Raji (cell line): ENCODE data around the gene ADGRD1.

Source experiments
- POLR2A ChIP-seq: IDR thresholded peaks from 2 replicates; pipeline ENCODE4 v1.6.1; 2011; ENCODE audit warnings: low read depth, low read length, control low read depth; ENCODE audit not compliant: insufficient read depth

ADGRD1 gene

DNA sequence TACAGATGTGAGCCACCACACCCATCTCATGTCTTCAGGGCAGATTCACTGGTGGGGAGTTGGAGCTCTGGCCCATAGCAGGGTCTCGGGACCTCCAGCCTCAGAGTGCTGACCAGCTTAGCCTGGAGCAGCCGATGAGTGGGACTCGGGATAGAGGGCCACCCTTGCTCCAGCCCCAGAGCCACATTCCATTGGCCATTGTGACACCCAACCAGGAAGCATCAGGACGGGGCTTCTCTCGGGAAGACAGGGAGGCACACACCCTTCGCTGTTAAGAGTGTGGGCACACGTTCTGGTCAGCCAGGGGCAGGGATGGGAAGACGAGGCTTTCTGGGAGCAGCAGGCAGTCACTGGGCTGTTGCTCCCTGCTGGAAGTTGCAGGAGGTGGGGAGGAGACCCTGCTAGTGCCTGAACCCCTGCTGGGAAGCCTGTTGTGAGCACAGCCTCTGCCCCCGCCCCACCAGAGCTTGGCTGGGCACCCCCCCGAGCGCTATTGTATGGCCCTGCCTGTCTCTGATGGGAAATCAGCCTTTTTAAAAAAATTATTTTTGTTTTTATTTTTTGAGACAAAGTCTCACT is 1.6 kb downstream of the ADGRD1 start:
- no peak for TF ChIP-seq POLR2A

DNA sequence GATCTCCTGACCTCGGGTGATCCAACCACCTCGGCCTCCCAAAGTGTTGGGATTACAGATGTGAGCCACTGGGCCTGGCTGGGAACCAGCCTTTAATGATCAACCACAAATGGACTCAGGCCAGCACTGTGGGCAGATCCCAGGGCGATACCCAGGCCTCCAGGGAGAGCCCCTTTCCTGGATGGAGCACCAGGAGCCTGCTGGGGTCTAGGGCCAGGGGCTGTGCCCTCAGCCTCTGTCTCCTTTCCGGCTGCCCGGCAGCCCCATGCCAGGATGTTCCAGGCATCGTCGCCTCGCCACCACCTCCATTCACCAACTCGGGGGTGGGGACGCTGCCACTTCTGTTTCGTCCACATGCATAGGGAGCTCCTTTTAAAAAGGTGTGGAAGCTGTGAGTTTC is 2.3 kb downstream of the ADGRD1 start:
- TF ChIP-seq POLR2A = no peak

DNA sequence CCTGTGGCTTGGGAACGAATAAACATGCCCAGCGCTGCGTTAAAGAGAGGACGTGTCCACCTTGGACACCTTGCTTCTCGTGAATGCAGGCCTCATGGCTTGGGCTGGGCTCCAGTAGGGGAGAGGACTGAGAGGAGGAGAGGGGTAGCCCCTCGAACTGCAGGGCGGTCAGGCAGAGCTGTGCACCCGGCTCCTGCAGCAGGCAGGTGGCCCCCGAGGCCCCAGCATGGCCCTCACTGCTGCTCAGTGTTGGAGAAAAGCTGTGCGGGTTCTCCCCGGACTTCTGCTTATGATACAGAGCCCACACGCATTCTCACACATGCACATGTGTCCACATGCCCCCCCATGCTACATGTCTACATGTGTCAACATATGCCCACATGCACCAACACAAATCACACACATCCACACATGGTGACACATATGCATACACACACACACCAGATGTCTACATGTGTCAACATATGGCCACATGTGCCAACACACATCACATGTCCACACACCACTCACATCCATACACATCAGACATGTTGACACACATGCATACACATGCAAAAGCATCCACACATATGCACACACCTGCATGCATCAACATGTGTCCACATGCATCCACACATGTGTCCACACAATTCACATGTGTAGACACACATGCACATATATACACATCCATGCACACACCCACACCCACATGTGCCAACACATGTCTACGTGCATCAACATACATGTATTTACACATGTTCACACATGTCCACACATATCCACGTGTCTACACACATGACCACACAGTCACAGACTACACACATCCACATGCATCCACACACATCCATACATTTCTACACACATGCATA is 3.0 kb downstream of the ADGRD1 start:
- no peak for TF ChIP-seq POLR2A

DNA sequence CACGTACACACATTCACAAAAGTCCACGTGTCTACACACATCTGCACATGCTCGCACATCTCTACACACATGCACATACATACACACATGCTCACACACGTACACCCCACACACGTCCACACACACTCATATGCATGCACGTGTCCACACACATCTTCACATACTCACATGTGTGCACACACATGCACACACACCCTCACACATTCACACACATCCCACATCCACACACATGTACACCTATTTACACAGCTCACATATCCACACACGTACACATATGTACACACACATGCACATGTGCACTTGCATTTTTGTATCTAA is 3.6 kb downstream of the ADGRD1 start:
- no peak for TF ChIP-seq POLR2A

DNA sequence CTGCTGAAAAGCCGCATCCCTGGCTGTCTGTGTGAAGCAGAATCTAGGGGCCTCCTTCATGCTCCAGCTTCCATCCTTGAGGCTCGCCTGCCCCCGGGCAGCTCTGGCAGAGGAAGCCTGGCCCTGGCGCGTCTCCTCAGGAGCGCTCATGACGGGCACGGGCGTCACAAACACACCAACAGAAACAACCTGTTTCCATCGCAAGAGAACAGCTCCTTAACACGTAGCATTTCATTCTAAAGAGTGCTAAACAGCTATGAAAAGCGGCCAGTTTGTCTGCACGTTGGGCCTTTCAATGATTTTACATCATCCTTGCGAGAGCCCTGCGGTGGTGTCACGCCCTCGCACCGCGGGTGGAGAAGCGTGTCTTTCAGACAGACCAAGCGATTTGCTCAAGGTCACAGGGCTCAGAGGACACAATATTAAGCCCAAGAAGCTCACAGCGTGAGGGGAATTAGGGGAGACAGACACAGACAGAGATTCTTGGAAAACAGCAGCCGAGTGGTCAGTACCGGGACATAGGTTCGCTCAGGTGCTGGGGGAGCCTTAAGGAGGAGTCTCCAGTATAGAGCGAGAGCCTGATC is 4.9 kb downstream of the ADGRD1 start:
- no peak for TF ChIP-seq POLR2A

GRCh38 chr12:130959632-130960031 is 5.9 kb downstream of the ADGRD1 start:
- TF ChIP-seq POLR2A = no peak

DNA sequence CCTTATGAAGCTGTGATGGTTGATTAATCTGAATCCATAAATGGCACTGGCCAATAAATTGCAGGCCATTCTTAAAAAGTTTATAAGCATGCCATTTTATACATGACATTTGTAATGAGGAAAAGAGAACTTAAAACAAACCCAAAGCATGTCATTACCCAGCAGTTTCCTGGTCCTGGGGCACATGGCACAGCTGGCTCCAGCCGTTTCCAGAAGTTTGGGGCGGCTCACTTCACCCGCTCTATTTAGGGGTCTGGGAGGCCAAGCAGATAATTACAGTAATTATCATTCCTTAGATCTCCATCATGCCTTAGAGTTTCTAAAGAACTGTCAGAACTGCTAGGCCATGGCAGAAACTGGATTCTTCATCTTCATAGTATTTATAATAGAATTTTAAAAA is 6.4 kb downstream of the ADGRD1 start:
- no peak for TF ChIP-seq POLR2A

GRCh38 chr12:130960787-130961186 is 7.1 kb downstream of the ADGRD1 start:
- TF ChIP-seq POLR2A = no peak

DNA sequence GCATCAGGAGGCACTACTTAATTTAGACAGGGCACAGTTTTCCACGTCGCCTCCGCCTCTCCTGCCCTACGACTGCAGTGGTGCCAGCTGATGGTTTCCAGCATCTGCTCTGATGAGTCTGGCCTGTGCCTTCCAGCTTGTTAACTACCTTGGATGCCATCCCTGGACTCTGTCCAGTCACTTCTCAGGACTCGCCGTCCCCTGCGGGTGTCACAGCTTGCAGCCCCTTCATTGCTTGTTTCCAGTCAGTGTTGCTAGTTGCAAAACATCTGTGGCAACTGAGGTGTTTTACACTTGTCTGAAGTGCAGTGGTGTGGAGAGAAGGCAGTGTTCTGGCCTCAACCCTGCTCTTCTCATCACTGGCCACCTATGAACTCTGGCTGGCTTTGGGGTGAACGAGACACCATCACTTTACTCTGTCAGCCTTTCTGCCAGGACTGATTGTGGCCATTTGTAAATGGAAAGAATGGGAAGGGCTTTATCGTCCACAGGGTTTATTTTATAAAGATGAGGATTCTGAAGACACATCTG is 8.3 kb downstream of the ADGRD1 start:
- no peak for TF ChIP-seq POLR2A

GRCh38 chr12:130965214-130965613 is 11.5 kb downstream of the ADGRD1 start:
- no peak for TF ChIP-seq POLR2A

- TF ChIP-seq POLR2A = no peak
Observed at GRCh38 chr12:130965668-130966067, 12.0 kb downstream of the ADGRD1 start.

- no peak for TF ChIP-seq POLR2A
Observed at GRCh38 chr12:130966443-130967030, 12.8 kb downstream of the ADGRD1 start.

- TF ChIP-seq POLR2A = no peak
Observed at GRCh38 chr12:130967636-130968035, 13.9 kb downstream of the ADGRD1 start.

GRCh38 chr12:130968611-130969010 is 14.9 kb downstream of the ADGRD1 start:
- TF ChIP-seq POLR2A = no peak

DNA sequence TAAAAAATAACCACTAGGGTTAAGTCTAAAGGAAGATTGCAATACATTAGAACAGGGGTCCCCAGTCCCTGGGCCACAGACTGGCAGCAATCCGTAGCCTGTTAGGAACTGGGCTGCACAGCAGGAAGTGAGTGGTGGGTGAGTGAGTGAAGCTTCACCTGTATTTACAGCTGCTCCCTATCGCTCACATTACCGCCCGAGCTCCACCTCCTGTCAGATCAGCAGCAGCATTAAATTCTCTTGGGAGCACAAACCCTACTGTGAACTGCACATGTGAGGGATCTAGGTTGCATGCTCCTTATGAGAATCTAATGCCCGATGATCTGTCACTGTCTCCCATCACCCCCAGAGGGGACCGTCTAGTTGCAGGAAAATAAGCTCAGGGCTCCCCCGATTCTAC is 15.5 kb downstream of the ADGRD1 start:
- no peak for TF ChIP-seq POLR2A
